Ovary (tissue), 3 donors: ENCODE data around the gene GP9.

Experiments
- POLR2A ChIP-seq: fragments of 450-650 bp; IDR thresholded peaks from one replicate; pipeline ENCODE4 v1.6.1; 2017; ENCODE audit warnings: antibody characterized with exemption, mild to moderate bottlenecking, moderate library complexity
- TF ChIP-seq, protein P1 (sequence below), 3 donors: fragments of 450-650 bp in 2 of 3; fragments of 200-600 bp in 1 of 3; IDR thresholded peaks; one replicate each; pipeline versions ENCODE4 v1.5.1 to v1.8.0; 2016 to 2022; ENCODE audit warnings: antibody characterized with exemption in 3 of 3, mild to moderate bottlenecking in 1 of 3
- donor health status: DM: no; HTN: no; CAD: no.

GRCh38 chr3:129105862-129106261, 45.3 kb downstream of the GP9 start:
- TF ChIP-seq, protein P1, sequence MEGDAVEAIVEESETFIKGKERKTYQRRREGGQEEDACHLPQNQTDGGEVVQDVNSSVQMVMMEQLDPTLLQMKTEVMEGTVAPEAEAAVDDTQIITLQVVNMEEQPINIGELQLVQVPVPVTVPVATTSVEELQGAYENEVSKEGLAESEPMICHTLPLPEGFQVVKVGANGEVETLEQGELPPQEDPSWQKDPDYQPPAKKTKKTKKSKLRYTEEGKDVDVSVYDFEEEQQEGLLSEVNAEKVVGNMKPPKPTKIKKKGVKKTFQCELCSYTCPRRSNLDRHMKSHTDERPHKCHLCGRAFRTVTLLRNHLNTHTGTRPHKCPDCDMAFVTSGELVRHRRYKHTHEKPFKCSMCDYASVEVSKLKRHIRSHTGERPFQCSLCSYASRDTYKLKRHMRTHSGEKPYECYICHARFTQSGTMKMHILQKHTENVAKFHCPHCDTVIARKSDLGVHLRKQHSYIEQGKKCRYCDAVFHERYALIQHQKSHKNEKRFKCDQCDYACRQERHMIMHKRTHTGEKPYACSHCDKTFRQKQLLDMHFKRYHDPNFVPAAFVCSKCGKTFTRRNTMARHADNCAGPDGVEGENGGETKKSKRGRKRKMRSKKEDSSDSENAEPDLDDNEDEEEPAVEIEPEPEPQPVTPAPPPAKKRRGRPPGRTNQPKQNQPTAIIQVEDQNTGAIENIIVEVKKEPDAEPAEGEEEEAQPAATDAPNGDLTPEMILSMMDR (IDR thresholded peaks at IDR 0.05) = no peak
- no peak for TF ChIP-seq POLR2A
